Liver (tissue), 9 donors: ENCODE data around the gene CLDN15. TPM values are rescaled to one million over a fixed set of nuclear protein-coding genes. Genes with fewer than 3 reads are reported as not detected.
"Not testable (repeated sequence)": the region's sequence is repeated elsewhere in the genome, so short reads cannot be mapped to it uniquely, and the experiment has no call there.

Experiments
- DNase-seq: peaks from one replicate; pipeline ENCODE4 v3.0.0-alpha.2; 2017; ENCODE audit warnings: low spot score
- H3K27ac ChIP-seq, 2 donors: one replicate each; pipeline ENCODE4 v1.7.0; 2013; ENCODE audit warnings: inconsistent platforms in 2 of 2, low read length in 2 of 2, control low read depth in 1 of 2, low read depth in 1 of 2, mild to moderate bottlenecking in 1 of 2
- H3K27me3 ChIP-seq, 4 donors: one replicate each; pipeline versions ENCODE4 v1.6.1 to v1.7.0; 2013; ENCODE audit warnings: low read length in 3 of 4, inconsistent platforms in 1 of 4, mild to moderate bottlenecking in 1 of 4, moderate library complexity in 1 of 4; ENCODE audit not compliant: control insufficient read depth in 4 of 4, insufficient read depth in 4 of 4
- H3K36me3 ChIP-seq, 4 donors: one replicate each; pipeline versions ENCODE4 v1.6.1 to v1.7.0; 2013; ENCODE audit warnings: low read length in 3 of 4, mild to moderate bottlenecking in 3 of 4, low read depth in 1 of 4, moderate library complexity in 1 of 4; ENCODE audit not compliant: control insufficient read depth in 4 of 4, insufficient read depth in 3 of 4
- H3K4me1 ChIP-seq, 4 donors: one replicate each; pipeline versions ENCODE4 v1.6.1 to v1.7.0; 2013; ENCODE audit warnings: low read length in 3 of 4, mild to moderate bottlenecking in 3 of 4, moderate library complexity in 1 of 4; ENCODE audit not compliant: control insufficient read depth in 4 of 4, insufficient read depth in 4 of 4
- H3K4me3 ChIP-seq, 3 donors: one replicate each; pipeline versions ENCODE4 v1.6.1 to v1.7.0; 2013; ENCODE audit warnings: low read length in 3 of 3, control low read depth in 1 of 3, low read depth in 1 of 3, mild to moderate bottlenecking in 1 of 3
- H3K9ac ChIP-seq, 2 donors: one replicate each; pipeline ENCODE4 v1.7.0; 2013; ENCODE audit warnings: low read length in 2 of 2, mild to moderate bottlenecking in 2 of 2, moderate library complexity in 2 of 2, control low read depth in 1 of 2, low read depth in 1 of 2
- H3K9me3 ChIP-seq, 4 donors: one replicate each; pipeline versions ENCODE4 v1.6.1 to v1.7.0; 2013; ENCODE audit warnings: low read length in 3 of 4; ENCODE audit not compliant: control insufficient read depth in 4 of 4
- EGR1 ChIP-seq, 2 donors: IDR thresholded peaks; 2 replicates each; pipeline ENCODE4 v1.6.1; 2016 to 2018; ENCODE audit warnings: antibody characterized with exemption in 2 of 2, low read depth in 2 of 2
- FOXA1 ChIP-seq: IDR thresholded peaks from 2 replicates; pipeline ENCODE4 v1.6.1; 2016; ENCODE audit warnings: antibody characterized with exemption
- GABPA ChIP-seq, 2 donors: IDR thresholded peaks in 1 of 2; conservative IDR thresholded peaks in 1 of 2; 2 replicates each; pipeline ENCODE4 v1.6.1; 2016; ENCODE audit warnings: antibody characterized with exemption in 2 of 2, mild to moderate bottlenecking in 1 of 2, moderate library complexity in 1 of 2
- HNF4A ChIP-seq, 2 donors: conservative IDR thresholded peaks; 2 replicates each; pipeline ENCODE4 v1.6.1; 2016; ENCODE audit warnings: antibody characterized with exemption in 2 of 2, mild to moderate bottlenecking in 2 of 2
- JUND ChIP-seq, 2 donors: IDR thresholded peaks; 2 replicates each; pipeline ENCODE4 v1.6.1; 2016; ENCODE audit warnings: antibody characterized with exemption in 2 of 2
- NR2F2 ChIP-seq: IDR thresholded peaks from 2 replicates; pipeline ENCODE4 v1.6.1; 2016; ENCODE audit warnings: antibody characterized with exemption
- RAD21 ChIP-seq, 2 donors: IDR thresholded peaks; 2 replicates each; pipeline ENCODE4 v1.6.1; 2016; ENCODE audit warnings: antibody characterized with exemption in 2 of 2, mild to moderate bottlenecking in 2 of 2
- RXRA ChIP-seq, 2 donors: IDR thresholded peaks; 2 replicates each; pipeline ENCODE4 v1.6.1; 2017 to 2018; ENCODE audit warnings: antibody characterized with exemption in 2 of 2, mild to moderate bottlenecking in 1 of 2
- SP1 ChIP-seq: IDR thresholded peaks from 2 replicates; pipeline ENCODE4 v1.6.1; 2018; ENCODE audit warnings: antibody characterized with exemption, mild to moderate bottlenecking
- TAF1 ChIP-seq: conservative IDR thresholded peaks from 2 replicates; pipeline ENCODE4 v1.6.1; 2016; ENCODE audit warnings: antibody characterized with exemption, mild to moderate bottlenecking
- YY1 ChIP-seq: IDR thresholded peaks from 2 replicates; pipeline ENCODE4 v1.6.1; 2016; ENCODE audit warnings: antibody characterized with exemption, mild to moderate bottlenecking
- WGBS: extraction: QIAGEN DNeasy Blood & Tissue Kit; methylation state at CpG from one replicate; pipeline ENCODE4 v1.1.7; 2013; 5-methylcytosine and 5-hydroxymethylcytosine counted together
- polyA plus RNA-seq, 2 donors: library from polyadenylated mRNA; stranded (reverse) in 1 of 2; unstranded in 1 of 2; fragments of 200-250 nt in 1 of 2; fragments of >200 nt in 1 of 2; fragmentation: Nextera tagmentation in 1 of 2; extraction: Ambion mirVana in 1 of 2; gene quantifications; one replicate each; pipeline versions ENCODE4 v1.2.1 to v1.2.3, GENCODE V29; 2013 to 2015
- total RNA-seq, 2 donors: library from RNA; depleted of rRNA; stranded (reverse); fragments of >200 nt; gene quantifications; one replicate each; pipeline ENCODE4 v1.2.3, GENCODE V29; 2014
- TF ChIP-seq, protein P1 (sequence below): fragments of 150-350 bp; IDR thresholded peaks from 2 replicates; pipeline ENCODE4 v1.5.1; 2017; ENCODE audit warnings: improper control_type of control experiment, low read depth, low read length; ENCODE audit not compliant: missing input control
- TF ChIP-seq, protein P2 (sequence below): IDR thresholded peaks from 2 replicates; pipeline ENCODE4 v1.6.1; 2016; ENCODE audit warnings: antibody characterized with exemption
- TF ChIP-seq, protein P3 (sequence below): IDR thresholded peaks from 2 replicates; pipeline ENCODE4 v1.6.1; 2016; ENCODE audit warnings: antibody characterized with exemption
- donor health status: healthy.
- donor health status: healthy.
- donor health status: healthy.
- donor health status: healthy.
- donor health status: healthy.

CLDN15 gene
- total and polyA plus RNA-seq, 4 donors, result 3.7 to 12.4 (median 4.6) TPM

DNA sequence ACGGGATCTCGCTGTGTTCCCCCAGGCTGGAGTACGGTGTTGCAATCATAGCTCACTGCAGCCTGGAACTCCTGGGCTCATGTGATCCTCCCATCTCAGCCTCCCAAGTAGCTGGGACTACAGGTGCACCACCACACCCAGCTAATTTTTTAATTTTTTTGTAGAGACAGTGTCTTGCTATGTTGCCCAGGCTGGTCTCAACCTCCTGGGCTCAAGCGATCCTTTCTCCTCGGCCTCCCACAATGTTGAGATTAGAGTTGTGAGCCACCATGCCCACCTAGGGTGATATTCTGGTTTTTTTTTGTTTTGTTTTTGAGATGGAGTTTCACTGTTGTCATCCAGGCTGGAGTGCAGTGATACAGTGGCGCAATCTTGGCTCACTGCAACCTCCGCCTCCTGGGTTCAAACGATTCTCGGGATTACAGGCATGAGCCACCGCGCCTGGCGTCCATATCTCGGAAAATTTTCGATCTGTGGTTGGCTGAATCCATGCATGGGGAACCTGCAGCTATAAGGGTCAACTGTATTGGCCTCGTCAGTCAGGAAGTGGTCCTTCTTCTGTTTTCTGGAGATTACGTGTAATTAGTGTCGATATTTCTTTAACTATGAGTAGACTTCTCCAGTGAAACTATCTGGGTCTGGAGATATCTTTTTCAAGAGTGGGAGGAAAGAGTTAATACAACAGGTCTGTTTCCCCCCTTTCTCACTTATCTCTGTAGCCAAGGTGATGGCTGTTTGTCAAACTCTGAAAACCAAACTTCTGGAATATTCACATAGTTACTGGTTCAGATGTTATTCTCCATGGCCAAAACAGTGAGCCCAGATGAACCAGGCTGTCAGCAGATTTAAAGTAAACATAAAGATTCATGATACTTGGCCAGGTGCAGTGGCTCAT lies 28.3 kb upstream of the CLDN15 start:
- TF ChIP-seq RXRA (IDR thresholded peaks at IDR 0.05) (no peak), YY1 (no peak)
- H3K4me3 ChIP-seq, result no peak overlapping the region
- no peak for DNase-seq
- H3K27ac ChIP-seq, result no peak overlapping the region
- H3K9me3 ChIP-seq, result no peaks in the 10 kb centered on the region
- 68% methylated on average over 17 of the region's 17 CpGs for WGBS
- no peaks in the 10 kb centered on the region for H3K27me3 ChIP-seq
- H3K9ac ChIP-seq, result no peak overlapping the region
- H3K36me3 ChIP-seq, result no peaks in the 10 kb centered on the region
- H3K4me1 ChIP-seq, result peaks cover 0 to 2% (median 0%) of the 10 kb centered on the region in 4 donors

DNA sequence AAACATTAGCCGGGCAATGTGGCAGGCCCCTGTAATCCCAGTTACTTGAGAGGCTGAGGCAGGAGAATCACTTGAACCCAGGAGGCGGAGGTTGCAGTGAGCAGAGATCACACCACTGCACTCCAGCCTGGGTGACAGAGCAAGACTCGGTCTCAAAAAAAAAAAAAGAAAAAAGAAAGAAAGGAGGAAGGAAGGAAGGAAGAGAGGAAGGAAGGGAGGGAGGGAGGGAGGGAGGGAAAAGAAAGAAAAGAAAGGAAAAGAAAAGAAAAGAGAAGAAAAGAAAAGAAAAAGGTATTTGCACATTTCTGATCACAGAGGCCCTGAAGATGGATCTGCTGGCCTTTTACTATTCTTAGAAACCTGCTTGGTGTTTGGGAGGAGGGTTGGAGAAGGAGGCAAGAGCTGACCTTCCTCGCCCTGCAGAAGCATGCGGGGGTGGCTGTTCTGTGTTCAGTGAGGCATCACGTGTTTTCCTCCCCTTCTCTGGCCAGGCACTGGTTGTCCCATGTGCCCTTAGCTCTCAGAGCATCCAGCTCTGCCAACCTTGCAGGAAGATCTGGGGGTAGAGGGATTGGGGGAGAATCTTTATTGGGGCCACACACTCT lies 26.6 kb upstream of the CLDN15 start:
- H3K9ac ChIP-seq, H3K4me3 ChIP-seq, DNase-seq, H3K36me3 ChIP-seq, H3K27me3 ChIP-seq, H3K4me1 ChIP-seq, H3K9me3 ChIP-seq, H3K27ac ChIP-seq: not testable (repeated sequence)
- peak in 1 of 2 donors; percentile 86 for TF ChIP-seq EGR1 (IDR thresholded peaks at IDR 0.05; ENCODE audit: low read depth in 2 of 2)
- TF ChIP-seq RXRA (IDR thresholded peaks at IDR 0.05), result peak in 1 of 2 donors; percentile 7
- 52% methylated on average over 6 of the region's 6 CpGs for WGBS

DNA sequence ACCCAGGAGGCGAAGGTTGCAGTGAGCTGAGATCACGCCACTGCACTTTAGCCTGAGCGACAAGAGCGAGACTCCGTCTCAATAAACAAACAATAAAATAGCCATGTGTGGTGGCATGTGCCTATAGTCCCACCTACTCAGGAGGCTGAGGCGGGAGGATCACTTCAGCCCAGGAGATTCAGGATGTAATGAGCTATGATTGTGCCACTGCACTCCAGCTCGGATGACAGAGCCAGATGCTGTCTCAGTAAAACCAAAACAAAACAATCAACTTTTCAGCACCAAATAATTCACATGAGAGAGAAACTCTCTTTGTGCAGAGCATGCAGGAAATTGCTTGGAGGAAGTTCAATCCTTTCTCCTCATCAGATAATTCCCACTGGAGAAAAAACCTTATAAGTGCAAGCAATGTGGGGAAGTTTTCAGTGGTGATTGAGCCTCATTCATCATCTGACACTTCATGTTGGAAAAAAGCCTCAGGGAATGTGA lies 20.7 kb upstream of the CLDN15 start:
- Histone ChIP-seq H3K4me1 (no peaks in the 10 kb centered on the region), H3K27me3 (no peaks in the 10 kb centered on the region), H3K4me3 (no peak overlapping the region), H3K9me3 (no peaks in the 10 kb centered on the region), H3K27ac (no peak overlapping the region), H3K36me3 (no peaks in the 10 kb centered on the region), H3K9ac (no peak overlapping the region)
- TF ChIP-seq TAF1 (no peak), GABPA (IDR thresholded peaks at IDR 0.05 in 1 of 2, conservative IDR thresholded peaks at IDR 0.05 in 1 of 2) (no peak), HNF4A (conservative IDR thresholded peaks at IDR 0.05) (no peak), FOXA1 (no peak), SP1 (no peak), YY1 (no peak), NR2F2 (no peak), JUND (IDR thresholded peaks at IDR 0.05) (no peak), EGR1 (IDR thresholded peaks at IDR 0.05; ENCODE audit: low read depth in 2 of 2) (no peak), RAD21 (IDR thresholded peaks at IDR 0.05) (no peak)
- TF ChIP-seq, protein P1, sequence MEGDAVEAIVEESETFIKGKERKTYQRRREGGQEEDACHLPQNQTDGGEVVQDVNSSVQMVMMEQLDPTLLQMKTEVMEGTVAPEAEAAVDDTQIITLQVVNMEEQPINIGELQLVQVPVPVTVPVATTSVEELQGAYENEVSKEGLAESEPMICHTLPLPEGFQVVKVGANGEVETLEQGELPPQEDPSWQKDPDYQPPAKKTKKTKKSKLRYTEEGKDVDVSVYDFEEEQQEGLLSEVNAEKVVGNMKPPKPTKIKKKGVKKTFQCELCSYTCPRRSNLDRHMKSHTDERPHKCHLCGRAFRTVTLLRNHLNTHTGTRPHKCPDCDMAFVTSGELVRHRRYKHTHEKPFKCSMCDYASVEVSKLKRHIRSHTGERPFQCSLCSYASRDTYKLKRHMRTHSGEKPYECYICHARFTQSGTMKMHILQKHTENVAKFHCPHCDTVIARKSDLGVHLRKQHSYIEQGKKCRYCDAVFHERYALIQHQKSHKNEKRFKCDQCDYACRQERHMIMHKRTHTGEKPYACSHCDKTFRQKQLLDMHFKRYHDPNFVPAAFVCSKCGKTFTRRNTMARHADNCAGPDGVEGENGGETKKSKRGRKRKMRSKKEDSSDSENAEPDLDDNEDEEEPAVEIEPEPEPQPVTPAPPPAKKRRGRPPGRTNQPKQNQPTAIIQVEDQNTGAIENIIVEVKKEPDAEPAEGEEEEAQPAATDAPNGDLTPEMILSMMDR, result no peak
- TF ChIP-seq, protein P2, sequence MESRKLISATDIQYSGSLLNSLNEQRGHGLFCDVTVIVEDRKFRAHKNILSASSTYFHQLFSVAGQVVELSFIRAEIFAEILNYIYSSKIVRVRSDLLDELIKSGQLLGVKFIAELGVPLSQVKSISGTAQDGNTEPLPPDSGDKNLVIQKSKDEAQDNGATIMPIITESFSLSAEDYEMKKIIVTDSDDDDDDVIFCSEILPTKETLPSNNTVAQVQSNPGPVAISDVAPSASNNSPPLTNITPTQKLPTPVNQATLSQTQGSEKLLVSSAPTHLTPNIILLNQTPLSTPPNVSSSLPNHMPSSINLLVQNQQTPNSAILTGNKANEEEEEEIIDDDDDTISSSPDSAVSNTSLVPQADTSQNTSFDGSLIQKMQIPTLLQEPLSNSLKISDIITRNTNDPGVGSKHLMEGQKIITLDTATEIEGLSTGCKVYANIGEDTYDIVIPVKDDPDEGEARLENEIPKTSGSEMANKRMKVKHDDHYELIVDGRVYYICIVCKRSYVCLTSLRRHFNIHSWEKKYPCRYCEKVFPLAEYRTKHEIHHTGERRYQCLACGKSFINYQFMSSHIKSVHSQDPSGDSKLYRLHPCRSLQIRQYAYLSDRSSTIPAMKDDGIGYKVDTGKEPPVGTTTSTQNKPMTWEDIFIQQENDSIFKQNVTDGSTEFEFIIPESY, result no peak
- TF ChIP-seq, protein P3, sequence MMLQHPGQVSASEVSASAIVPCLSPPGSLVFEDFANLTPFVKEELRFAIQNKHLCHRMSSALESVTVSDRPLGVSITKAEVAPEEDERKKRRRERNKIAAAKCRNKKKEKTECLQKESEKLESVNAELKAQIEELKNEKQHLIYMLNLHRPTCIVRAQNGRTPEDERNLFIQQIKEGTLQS, result no peak
- WGBS, result 77% methylated on average over 7 of the region's 7 CpGs
- no peak for DNase-seq
